HepG2 (cell line): ENCODE measurements around the gene CASR. TPM values are rescaled to one million over a fixed set of nuclear protein-coding genes. Genes with fewer than 3 reads are reported as not detected.

Experiments used
- ATAC-seq: fragments of 200-7000 bp; cut with Tn5 transposase; 3 replicates; pipeline ENCODE4 v1.9.1; 2020; ENCODE audit warnings: mild to moderate bottlenecking, moderate library complexity
- BruUV-seq: library from RNA; stranded (reverse); fragments of 400-500 nt; replicated peaks from 2 replicates; lab custom pipeline; 2021; lab: Mats Ljungman, UMichigan
- CTCF ChIA-PET: fragments of 300-600 bp; formaldehyde crosslinking; extraction: SDS; loops from one replicate; lab custom pipeline; 2021; ENCODE audit warnings: low total read pairs, inconsistent platforms, low intra/inter-chr PET ratio; lab: Yijun Ruan, JAX
- POLR2A ChIA-PET: fragments of 350-600 bp; sonication (Branson Sonifier 250); formaldehyde crosslinking; loops from one replicate; lab custom pipeline; 2020; ENCODE audit warnings: antibody characterized with exemption, inconsistent platforms; lab: Yijun Ruan, JAX
- DNase-seq: peaks from one replicate; pipeline ENCODE4 v3.0.0-alpha.2; 2015; ENCODE audit warnings: low spot score
- FAIRE-seq: peaks from 3 replicates; lab custom pipeline; 2011; peaks lifted over from hg19 to GRCh38; lab: Jason Lieb, UNC
- H2AFZ ChIP-seq: one replicate; pipeline ENCODE4 v1.6.1; 2011; ENCODE audit warnings: low read length, inconsistent platforms
- H3K27ac ChIP-seq: fragments of 300-600 bp; 3 replicates; pipeline ENCODE4 v1.8.0; 2011; ENCODE audit warnings: mixed run types, mild to moderate bottlenecking, mixed read lengths, low read length, inconsistent platforms; ENCODE audit not compliant: insufficient read depth; ENCODE audit errors: extremely low read length
- H3K27me3 ChIP-seq, 2 experiments: fragments of 200-600 bp in 1 of 2; 2 replicates in 1 of 2; 3 replicates in 1 of 2; pipeline versions ENCODE4 v1.6.0 to v1.8.0; 2011; ENCODE audit warnings: low read length in 2 of 2, mild to moderate bottlenecking in 2 of 2, moderate library complexity in 2 of 2, inconsistent platforms in 1 of 2; ENCODE audit not compliant: insufficient read depth in 2 of 2, control insufficient read depth in 1 of 2
- H3K36me3 ChIP-seq, 2 experiments: fragments of 200-600 bp in 1 of 2; replicated peaks in 1 of 2; 2 replicates in 1 of 2; 3 replicates in 1 of 2; pipeline versions ENCODE4 v1.5.1 to v1.8.0; 2011; ENCODE audit warnings: low read length in 2 of 2, inconsistent platforms in 1 of 2; ENCODE audit not compliant: insufficient read depth in 2 of 2, control insufficient read depth in 1 of 2
- H3K4me1 ChIP-seq: 2 replicates; pipeline ENCODE4 v1.5.1; 2012; ENCODE audit warnings: low read length, inconsistent platforms; ENCODE audit not compliant: insufficient read depth
- H3K4me2 ChIP-seq: 2 replicates; pipeline ENCODE4 v1.6.0; 2011; ENCODE audit warnings: low read depth, low read length, inconsistent platforms
- H3K4me3 ChIP-seq, 3 experiments: fragments of 200-600 bp in 1 of 3; sonication (generic), shearing (Covaris generic) in 1 of 3; replicated peaks in 1 of 3; 2 replicates each; pipeline ENCODE4 v1.5.1; 2011 to 2016; ENCODE audit warnings: low read length in 3 of 3, inconsistent platforms in 2 of 3, low read depth in 2 of 3, mild to moderate bottlenecking in 2 of 3, control low read depth in 1 of 3, mixed read lengths in 1 of 3; ENCODE audit not compliant: insufficient read depth in 1 of 3
- H3K79me2 ChIP-seq: one replicate; pipeline ENCODE4 v1.6.1; 2011; ENCODE audit warnings: low read length, inconsistent platforms; ENCODE audit not compliant: insufficient read depth
- H3K9ac ChIP-seq: 2 replicates; pipeline ENCODE4 v1.6.0; 2011; ENCODE audit warnings: mild to moderate bottlenecking, low read depth, low read length, inconsistent platforms; ENCODE audit not compliant: insufficient read depth
- H3K9me3 ChIP-seq: 2 replicates; pipeline ENCODE4 v1.5.1; 2012; ENCODE audit warnings: mild to moderate bottlenecking, low read length
- H4K20me1 ChIP-seq: 2 replicates; pipeline ENCODE4 v1.6.0; 2011; ENCODE audit warnings: inconsistent platforms, mild to moderate bottlenecking, low read length, moderate library complexity; ENCODE audit not compliant: insufficient read depth
- FOXA3 ChIP-seq: IDR thresholded peaks from 2 replicates; pipeline ENCODE4 v1.6.1; 2016; ENCODE audit warnings: missing genetic modification reagents, missing compliant biosample characterization
- FOXP1 ChIP-seq, 2 experiments: fragments of 450-650 bp in 1 of 2; IDR thresholded peaks; 2 replicates each; pipeline ENCODE4 v1.6.1; 2017 to 2018; ENCODE audit warnings: antibody characterized with exemption in 1 of 2
- HMG20A ChIP-seq: IDR thresholded peaks from 2 replicates; pipeline ENCODE4 v1.6.1; 2016; ENCODE audit warnings: borderline replicate concordance
- MAFF ChIP-seq: IDR thresholded peaks from 2 replicates; pipeline ENCODE4 v1.6.1; 2011; ENCODE audit warnings: low read depth, low read length, improper control_type of control experiment
- MAFK ChIP-seq, 2 experiments: IDR thresholded peaks in 1 of 2; conservative IDR thresholded peaks in 1 of 2; 2 replicates each; pipeline ENCODE4 v1.6.1; 2011; ENCODE audit warnings: improper control_type of control experiment in 2 of 2, low read length in 2 of 2
- NFE2L2 ChIP-seq: fragments of 150-350 bp; IDR thresholded peaks from 2 replicates; pipeline ENCODE4 v1.6.1; 2014; ENCODE audit warnings: low read length
- RARA ChIP-seq: IDR thresholded peaks from 2 replicates; pipeline ENCODE4 v1.6.1; 2016; ENCODE audit warnings: missing genetic modification reagents, missing compliant biosample characterization
- TSC22D2 ChIP-seq: sonication (generic); formaldehyde crosslinking; IDR thresholded peaks from 2 replicates; pipeline ENCODE4 v1.5.1; 2020; ENCODE audit warnings: missing genetic modification reagents, mild to moderate bottlenecking, borderline replicate concordance
- ZNF766 ChIP-seq: sonication (generic); formaldehyde crosslinking; IDR thresholded peaks from 2 replicates; pipeline ENCODE4 v1.5.0; 2020; ENCODE audit warnings: missing genetic modification reagents, borderline replicate concordance
- WGBS: methylation state at CpG from one replicate; pipeline ENCODE4 v1.1.6; 2017; ENCODE audit warnings: low lambda C conversion rate; 5-methylcytosine and 5-hydroxymethylcytosine counted together
- in situ Hi-C: cut with HindIII; loops from 2 replicates; pipeline ENCODE4 v1.10.0; 2017; ENCODE audit warnings: low pct_unique_long_range_greater_than_20kb; ENCODE audit not compliant: extremely low pct_ligation_motif_present
- intact Hi-C: fragments of 100-400 bp; cut with micrococcal nuclease; formaldehyde crosslinking; loops from one replicate; pipeline ENCODE4 v1.10.0; 2022; ENCODE audit not compliant: unreplicated experiment
- polyA plus RNA-seq, 8 experiments: library from polyadenylated mRNA; depleted of rRNA in 3 of 8; stranded (reverse) in 7 of 8; unstranded in 1 of 8; fragments of >200 nt; fragmentation: Illumina TruSeq in 4 of 8; extraction: Trizol in 4 of 8; gene quantifications; 2 replicates each; pipeline versions ENCODE4 v1.2.1 to v1.2.3, GENCODE V29; 2011 to 2016; ENCODE audit warnings: low read depth in 4 of 8, missing spikeins in 1 of 8, mixed read lengths in 1 of 8; ENCODE audit not compliant: insufficient read depth in 1 of 8
- total RNA-seq, 5 experiments: library from RNA; depleted of rRNA; stranded (reverse); fragments of >200 nt; fragmentation: Illumina TruSeq; extraction: Trizol; gene quantifications; 2 replicates each; pipeline ENCODE4 v1.2.3, GENCODE V29; 2016; ENCODE audit warnings: low read depth in 1 of 5
- TF ChIP-seq, protein P1 (sequence below): IDR thresholded peaks from 2 replicates; pipeline ENCODE4 v1.4.0; 2020; ENCODE audit warnings: mild to moderate bottlenecking, missing genetic modification reagents

CASR gene
- total and polyA plus RNA-seq, 2 of the 13 experiments (the other 11 are each of a cell fraction or from before 2014, with no cell fraction given): not detected

- POLR2A ChIA-PET: no interaction called here
- Histone ChIP-seq H3K27ac (no peak overlapping the region), H3K4me3 (no peak overlapping the region), H3K9me3 (no peaks in the 10 kb centered on the region), H2AFZ (no peak overlapping the region), H3K27me3 (peaks cover 0 to 6% of the 10 kb centered on the region in 2 experiments; a peak in 3 of 5 replicates), H3K79me2 (no peaks in the 10 kb centered on the region), H3K9ac (no peak overlapping the region), H3K36me3 (no peaks in the 10 kb centered on the region), H4K20me1 (no peaks in the 10 kb centered on the region), H3K4me1 (no peaks in the 10 kb centered on the region), H3K4me2 (no peak overlapping the region)
- no peak for TF ChIP-seq FOXP1 (IDR thresholded peaks at IDR 0.05)
- TF ChIP-seq FOXP1 (CRISPR knock-in tag; IDR thresholded peaks at IDR 0.05): 0 out of 2 replicates have a peak, but pooled peaks have one; percentile 16
- peak; percentile 57 for TF ChIP-seq NFE2L2
- TF ChIP-seq TSC22D2 (CRISPR knock-in tag): no peak
- TF ChIP-seq MAFF: peak; percentile 97
- TF ChIP-seq, protein P1, sequence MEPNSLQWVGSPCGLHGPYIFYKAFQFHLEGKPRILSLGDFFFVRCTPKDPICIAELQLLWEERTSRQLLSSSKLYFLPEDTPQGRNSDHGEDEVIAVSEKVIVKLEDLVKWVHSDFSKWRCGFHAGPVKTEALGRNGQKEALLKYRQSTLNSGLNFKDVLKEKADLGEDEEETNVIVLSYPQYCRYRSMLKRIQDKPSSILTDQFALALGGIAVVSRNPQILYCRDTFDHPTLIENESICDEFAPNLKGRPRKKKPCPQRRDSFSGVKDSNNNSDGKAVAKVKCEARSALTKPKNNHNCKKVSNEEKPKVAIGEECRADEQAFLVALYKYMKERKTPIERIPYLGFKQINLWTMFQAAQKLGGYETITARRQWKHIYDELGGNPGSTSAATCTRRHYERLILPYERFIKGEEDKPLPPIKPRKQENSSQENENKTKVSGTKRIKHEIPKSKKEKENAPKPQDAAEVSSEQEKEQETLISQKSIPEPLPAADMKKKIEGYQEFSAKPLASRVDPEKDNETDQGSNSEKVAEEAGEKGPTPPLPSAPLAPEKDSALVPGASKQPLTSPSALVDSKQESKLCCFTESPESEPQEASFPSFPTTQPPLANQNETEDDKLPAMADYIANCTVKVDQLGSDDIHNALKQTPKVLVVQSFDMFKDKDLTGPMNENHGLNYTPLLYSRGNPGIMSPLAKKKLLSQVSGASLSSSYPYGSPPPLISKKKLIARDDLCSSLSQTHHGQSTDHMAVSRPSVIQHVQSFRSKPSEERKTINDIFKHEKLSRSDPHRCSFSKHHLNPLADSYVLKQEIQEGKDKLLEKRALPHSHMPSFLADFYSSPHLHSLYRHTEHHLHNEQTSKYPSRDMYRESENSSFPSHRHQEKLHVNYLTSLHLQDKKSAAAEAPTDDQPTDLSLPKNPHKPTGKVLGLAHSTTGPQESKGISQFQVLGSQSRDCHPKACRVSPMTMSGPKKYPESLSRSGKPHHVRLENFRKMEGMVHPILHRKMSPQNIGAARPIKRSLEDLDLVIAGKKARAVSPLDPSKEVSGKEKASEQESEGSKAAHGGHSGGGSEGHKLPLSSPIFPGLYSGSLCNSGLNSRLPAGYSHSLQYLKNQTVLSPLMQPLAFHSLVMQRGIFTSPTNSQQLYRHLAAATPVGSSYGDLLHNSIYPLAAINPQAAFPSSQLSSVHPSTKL (CRISPR knock-in tag): peak; percentile 27
- peak; percentile 96 to 97 for TF ChIP-seq MAFK (conservative IDR thresholded peaks at IDR 0.05 in 1 of 2, IDR thresholded peaks at IDR 0.05 in 1 of 2; ENCODE audit: low read length in 2 of 2)
- TF ChIP-seq HMG20A: peak; percentile 48; the same call in 1 of the 2 replicates
- TF ChIP-seq FOXA3 (CRISPR knock-in tag): peak; percentile 20; the same call in 1 of the 2 replicates
- TF ChIP-seq ZNF766 (CRISPR knock-in tag): no peak
- 0 out of 2 replicates have a peak, but pooled peaks have one; percentile 45 for TF ChIP-seq RARA (CRISPR knock-in tag)
- BruUV-seq: no TSS peak
- FAIRE-seq (no peak), ATAC-seq (no peak; the same call in 2 of the 3 replicates), DNase-seq (peak; percentile 7)
- WGBS: 0% methylated on average over 1 of the region's 1 CpG
- in situ Hi-C loops (loop anchor here (5.0 to 10.0 kb wide), 2 partner anchors 151 to 709 kb away; partner anchors contain the start of gene POLQ), intact Hi-C loops (no loop called here)
- CTCF ChIA-PET: no interaction called here
Measured at GRCh38 chr3:122255757-122256439, 72.4 kb downstream of the CASR start.
